ENCODE measurements around the gene ARHGAP24.

GRCh38 chr4:85522277-85522676 lies 47.3 kb downstream of the ARHGAP24 start:
- TF ChIP-seq CTCF (IDR thresholded peaks at IDR 0.05) (no peak), POLR2A (IDR thresholded peaks at IDR 0.05) (no peak)
